Upper lobe of right lung (tissue), 1 donor: Measurements from ENCODE around the gene ZBBX. TPM values are rescaled to one million over a fixed set of nuclear protein-coding genes. Genes with fewer than 3 reads are reported as not detected.

Source experiments
- ATAC-seq: fragments of 200-7000 bp; cut with Tn5 transposase; one replicate; pipeline ENCODE4 v1.9.1; 2020; ENCODE audit warnings: mild to moderate bottlenecking, moderate library complexity
- DNase-seq: peaks from one replicate; pipeline ENCODE4 v3.0.0-alpha.2; 2020
- H3K27ac ChIP-seq: fragments of 200-600 bp; one replicate; pipeline ENCODE4 v1.8.0; 2022
- H3K27me3 ChIP-seq: fragments of 200-600 bp; one replicate; pipeline ENCODE4 v1.8.0; 2022; ENCODE audit warnings: mild to moderate bottlenecking
- H3K36me3 ChIP-seq: fragments of 200-600 bp; one replicate; pipeline ENCODE4 v1.8.0; 2022
- H3K4me1 ChIP-seq: fragments of 200-600 bp; one replicate; pipeline ENCODE4 v1.8.0; 2022
- H3K4me3 ChIP-seq: fragments of 200-600 bp; one replicate; pipeline ENCODE4 v1.8.0; 2022; ENCODE audit warnings: mild to moderate bottlenecking
- H3K9me3 ChIP-seq: fragments of 200-600 bp; one replicate; pipeline ENCODE4 v1.8.0; 2022
- CTCF ChIP-seq: fragments of 200-600 bp; IDR thresholded peaks from one replicate; pipeline ENCODE4 v1.8.0; 2022; ENCODE audit warnings: antibody characterized with exemption
- intact Hi-C: fragments of 100-400 bp; cut with DNase I; formaldehyde crosslinking; loops from one replicate; pipeline ENCODE4 v1.11.0; 2022
- total RNA-seq: library from RNA; stranded (reverse); fragmentation: NEBNext Ultra II Directional; extraction: Animal tissue kit (Norgen Biotek cat#: 25700); gene quantifications from one replicate; pipeline ENCODE4 v1.2.1, GENCODE V29; 2021
- donor health status: DM: no; HTN: yes; CAD: no; lungs with severe emphysema.

ZBBX gene
- total RNA-seq, 1 donor from 2014 or later = not detected

DNA sequence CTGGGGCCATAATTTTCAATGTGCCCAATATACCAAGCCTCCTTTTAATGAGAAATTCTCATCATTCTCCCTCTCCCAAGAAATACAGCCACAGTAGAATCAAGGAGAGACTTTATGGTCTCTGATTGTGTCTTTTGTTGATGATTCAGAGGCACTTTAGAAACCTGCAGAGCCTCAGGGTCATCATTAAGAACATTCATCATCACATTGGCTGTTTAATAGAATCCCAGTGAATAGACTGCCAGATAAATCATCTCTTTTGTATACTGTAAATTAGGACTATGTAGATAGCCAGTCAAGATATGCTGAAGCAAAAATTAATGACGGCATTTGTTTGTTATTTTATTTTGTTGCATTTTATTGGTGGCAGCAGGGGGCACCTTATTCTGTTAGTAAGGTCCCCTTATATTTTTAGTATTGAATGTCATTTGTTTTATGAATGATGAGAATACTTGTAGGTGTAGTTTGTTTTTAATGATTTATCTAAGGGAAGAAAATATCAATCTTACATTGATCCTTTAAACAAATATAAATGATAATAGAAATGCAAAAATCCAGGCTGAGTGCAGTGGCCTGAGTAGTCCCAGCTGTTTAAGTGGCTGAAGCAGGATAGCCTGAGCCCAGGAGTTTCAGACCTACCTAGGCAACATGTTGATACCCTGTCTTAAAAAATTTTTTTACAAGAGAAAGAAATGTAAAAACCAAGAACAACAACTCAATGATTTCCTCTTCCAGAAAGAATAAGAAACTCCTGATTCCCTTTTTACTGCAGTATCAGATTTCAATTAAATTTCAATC, 138.8 kb downstream of the ZBBX start:
- H3K27ac ChIP-seq = no peak overlapping the region
- DNase-seq (no peak), ATAC-seq (no peak)
- H3K9me3 ChIP-seq = no peaks in the 10 kb centered on the region
- TF ChIP-seq CTCF = no peak
- H3K36me3 ChIP-seq = no peaks in the 10 kb centered on the region
- no peaks in the 10 kb centered on the region for H3K27me3 ChIP-seq
- intact Hi-C loops = no loop called here
- H3K4me1 ChIP-seq = no peaks in the 10 kb centered on the region
- H3K4me3 ChIP-seq = no peak overlapping the region

DNA sequence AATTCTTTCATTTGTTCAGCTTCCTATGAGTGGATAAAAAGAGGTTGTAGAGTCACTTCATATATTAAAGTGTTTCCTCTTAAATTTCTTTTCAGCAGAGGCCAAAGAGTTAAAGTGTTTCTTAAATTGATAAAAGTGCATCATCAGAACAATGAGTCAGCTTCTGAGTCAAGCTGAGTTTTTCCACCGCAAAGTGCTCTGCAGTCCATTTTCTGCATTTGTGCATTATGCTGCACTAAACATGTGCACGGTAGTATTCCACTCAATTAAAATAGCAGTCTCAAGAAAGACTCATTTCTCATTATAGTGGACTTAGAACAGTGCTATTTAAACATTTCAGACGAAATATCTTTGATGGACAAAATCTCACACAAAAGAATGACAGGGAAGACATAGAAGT, 152.0 kb downstream of the ZBBX start:
- Histone ChIP-seq H3K9me3 (no peaks in the 10 kb centered on the region), H3K36me3 (no peaks in the 10 kb centered on the region), H3K4me3 (no peak overlapping the region), H3K27ac (no peak overlapping the region), H3K27me3 (no peaks in the 10 kb centered on the region), H3K4me1 (no peaks in the 10 kb centered on the region)
- DNase-seq = no peak
- no peak for ATAC-seq
- TF ChIP-seq CTCF = no peak
- intact Hi-C loops = no loop called here

GRCh38 chr3:167225821-167226220, 154.3 kb downstream of the ZBBX start:
- Histone ChIP-seq H3K27me3 (no peaks in the 10 kb centered on the region), H3K27ac (no peak overlapping the region), H3K4me1 (no peaks in the 10 kb centered on the region), H3K4me3 (no peak overlapping the region), H3K36me3 (no peaks in the 10 kb centered on the region), H3K9me3 (no peaks in the 10 kb centered on the region)
- no peak for ATAC-seq
- no peak for TF ChIP-seq CTCF
- intact Hi-C loops = no loop called here
- no peak for DNase-seq

GRCh38 chr3:167209011-167209410, 171.1 kb downstream of the ZBBX start:
- no peak for DNase-seq

DNA sequence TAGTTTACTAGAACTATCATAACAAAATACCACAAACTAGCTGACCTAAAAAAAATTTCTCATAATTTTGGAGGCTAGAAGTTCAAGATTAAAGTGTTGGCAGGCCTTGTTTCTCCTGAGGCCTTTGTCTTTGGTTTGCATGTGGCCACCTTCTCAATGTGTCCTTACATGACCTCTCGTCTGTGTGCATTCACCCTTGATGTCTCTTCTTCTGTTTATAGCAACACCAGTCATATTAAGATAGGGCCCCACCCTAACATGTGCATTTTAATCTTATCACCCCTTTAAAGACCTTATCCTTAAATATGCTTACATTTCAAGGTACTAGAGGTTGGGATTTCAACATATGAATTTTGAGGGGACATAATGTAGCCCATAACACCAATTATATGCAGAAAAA, 177.0 kb downstream of the ZBBX start:
- ATAC-seq (no peak), DNase-seq (no peak)
- H3K9me3 ChIP-seq = no peaks in the 10 kb centered on the region
- no peaks in the 10 kb centered on the region for H3K27me3 ChIP-seq
- H3K36me3 ChIP-seq = no peaks in the 10 kb centered on the region
- intact Hi-C loops = no loop called here
- no peak overlapping the region for H3K4me3 ChIP-seq
- no peaks in the 10 kb centered on the region for H3K4me1 ChIP-seq
- no peak overlapping the region for H3K27ac ChIP-seq
- TF ChIP-seq CTCF = no peak

More at GRCh38 chr3:167209011-167209410, 171.1 kb downstream of the ZBBX start:
- no peaks in the 10 kb centered on the region for H3K27me3 ChIP-seq
- H3K9me3 ChIP-seq = no peaks in the 10 kb centered on the region
- no peaks in the 10 kb centered on the region for H3K4me1 ChIP-seq
- no peak overlapping the region for H3K27ac ChIP-seq
- H3K36me3 ChIP-seq = no peaks in the 10 kb centered on the region
- intact Hi-C loops = no loop called here
- TF ChIP-seq CTCF = no peak
- ATAC-seq = no peak
- H3K4me3 ChIP-seq = no peak overlapping the region
